ENCODE data around the gene SKAP1.
"Not testable (repeated sequence)": the region's sequence is repeated elsewhere in the genome, so short reads cannot be mapped to it uniquely, and the experiment has no call there.

The SKAP1 gene

GRCh38 chr17:48429638-48430586 lies at the start of gene SKAP1:
TSS of gene SKAP1 (minus strand) at chr17:48430214.
- DNase-seq = peak; percentile 79

GRCh38 chr17:48479014-48479402 lies 49.0 kb upstream of the SKAP1 start:
- no peak for DNase-seq

GRCh38 chr17:48478224-48479013 lies 48.4 kb upstream of the SKAP1 start:
- DNase-seq = peak; percentile 17

GRCh38 chr17:48477221-48477620 lies 47.2 kb upstream of the SKAP1 start:
- no peak for DNase-seq

- DNase-seq = no peak
Measured at GRCh38 chr17:48472411-48473281, 42.6 kb upstream of the SKAP1 start.

GRCh38 chr17:48471817-48472410 lies 41.9 kb upstream of the SKAP1 start:
- no peak for DNase-seq

GRCh38 chr17:48470388-48471034 lies 40.5 kb upstream of the SKAP1 start:
- DNase-seq = no peak

GRCh38 chr17:48469227-48469626 lies 39.2 kb upstream of the SKAP1 start:
- no peak for DNase-seq

GRCh38 chr17:48468299-48468698 lies 38.3 kb upstream of the SKAP1 start:
- DNase-seq = no peak

- no peak for DNase-seq
Measured at GRCh38 chr17:48465884-48466283, 35.9 kb upstream of the SKAP1 start.

GRCh38 chr17:48463526-48463925 lies 33.5 kb upstream of the SKAP1 start:
- no peak for DNase-seq

GRCh38 chr17:48462946-48463345 lies 32.9 kb upstream of the SKAP1 start:
- no peak for DNase-seq

- no peak for DNase-seq
Measured at GRCh38 chr17:48460052-48460451, 30.0 kb upstream of the SKAP1 start.

- DNase-seq = no peak
Measured at GRCh38 chr17:48459070-48459844, 29.2 kb upstream of the SKAP1 start.

- peak; percentile 82 for DNase-seq
Measured at GRCh38 chr17:48457080-48457836, 27.2 kb upstream of the SKAP1 start.

GRCh38 chr17:48456589-48456988 lies 26.6 kb upstream of the SKAP1 start:
- peak; percentile 37 for DNase-seq

GRCh38 chr17:48455791-48456190 lies 25.8 kb upstream of the SKAP1 start:
- no peak for DNase-seq

GRCh38 chr17:48453447-48453846 lies 23.4 kb upstream of the SKAP1 start:
- DNase-seq = peak; percentile 22

GRCh38 chr17:48451489-48451888 lies 21.5 kb upstream of the SKAP1 start:
- no peak for DNase-seq

GRCh38 chr17:48449335-48449734 lies 19.3 kb upstream of the SKAP1 start:
- DNase-seq = not testable (repeated sequence)

Measured in CD4-positive, alpha-beta T cell treated with Interleukin-17A for 4 hours (primary cell).